GM19455 (cell line): Measurements from ENCODE around the gene SMYD2.

Source experiments
- ATAC-seq: cut with Tn5 transposase; IDR thresholded peaks from one replicate; pipeline ENCODE4 v1.9.1; 2021; ENCODE audit not compliant: unreplicated experiment

The SMYD2 gene

GRCh38 chr1:214300149-214300780 lies 19.3 kb downstream of the SMYD2 start:
- no peak for ATAC-seq

GRCh38 chr1:214301526-214301925 lies 20.6 kb downstream of the SMYD2 start:
- ATAC-seq: no peak

GRCh38 chr1:214303141-214303930 lies 22.4 kb downstream of the SMYD2 start:
- no peak for ATAC-seq

- no peak for ATAC-seq
Measured at GRCh38 chr1:214305164-214305751, 24.3 kb downstream of the SMYD2 start.

- ATAC-seq: no peak
Measured at GRCh38 chr1:214306269-214306668, 25.3 kb downstream of the SMYD2 start.

- no peak for ATAC-seq
Measured at GRCh38 chr1:214310010-214310409, 29.1 kb downstream of the SMYD2 start.

- ATAC-seq: no peak
Measured at GRCh38 chr1:214310777-214311690, 30.1 kb downstream of the SMYD2 start.

GRCh38 chr1:214312530-214313051 lies 31.6 kb downstream of the SMYD2 start:
- ATAC-seq: no peak

GRCh38 chr1:214314178-214314843 lies 33.4 kb downstream of the SMYD2 start:
- ATAC-seq: no peak

GRCh38 chr1:214316593-214316992 lies 35.6 kb downstream of the SMYD2 start:
- no peak for ATAC-seq

GRCh38 chr1:214317300-214317699 lies 36.3 kb downstream of the SMYD2 start:
- ATAC-seq: no peak

GRCh38 chr1:214317734-214318133 lies 36.8 kb downstream of the SMYD2 start:
- ATAC-seq: no peak

GRCh38 chr1:214318356-214318755 lies 37.4 kb downstream of the SMYD2 start:
- ATAC-seq: no peak

GRCh38 chr1:214318956-214319736 lies 38.2 kb downstream of the SMYD2 start:
- no peak for ATAC-seq

- ATAC-seq: no peak
Measured at GRCh38 chr1:214319938-214320337, 39.0 kb downstream of the SMYD2 start.

GRCh38 chr1:214321705-214322453 lies 40.9 kb downstream of the SMYD2 start:
- peak; percentile 57 for ATAC-seq

- ATAC-seq: no peak
Measured at GRCh38 chr1:214324896-214325800, 44.2 kb downstream of the SMYD2 start.

- ATAC-seq: no peak
Measured at GRCh38 chr1:214326406-214326805, 45.4 kb downstream of the SMYD2 start.
